WTC11 (cell line): ENCODE results near the gene TMEM192. TPM values are rescaled to one million over a fixed set of nuclear protein-coding genes. Genes with fewer than 3 reads are reported as not detected.
"Not testable (repeated sequence)": the region's sequence is repeated elsewhere in the genome, so short reads cannot be mapped to it uniquely, and the experiment has no call there.

ENCODE experiments used
- ATAC-seq: fragments of 200-7000 bp; cut with Tn5 transposase; 2 replicates; pipeline ENCODE4 v1.10.0; 2021; ENCODE audit warnings: mild to moderate bottlenecking, moderate library complexity
- CTCF ChIA-PET: fragments of 300-600 bp; sonication (Branson Sonifier 250); formaldehyde crosslinking; loops from one replicate; lab custom pipeline; 2021; ENCODE audit warnings: antibody characterized with exemption; lab: Charles Lee
- POLR2A ChIA-PET: fragments of 350-600 bp; sonication (Branson Sonifier 250); formaldehyde crosslinking; loops from one replicate; lab custom pipeline; 2021; ENCODE audit warnings: antibody characterized with exemption; lab: Charles Lee
- DNase-seq: peaks from one replicate; pipeline ENCODE4 v3.0.0; 2021; ENCODE audit warnings: low spot score
- H3K27ac Mint-ChIP-seq: 2 replicates; pipeline ENCODE4 v1.8.0; 2021; ENCODE audit warnings: mixed read lengths
- H3K27me3 Mint-ChIP-seq: 2 replicates; pipeline ENCODE4 v1.8.0; 2021; ENCODE audit warnings: low read depth, mild to moderate bottlenecking, moderate library complexity, mixed read lengths
- H3K36me3 Mint-ChIP-seq: 2 replicates; pipeline ENCODE4 v1.8.0; 2021; ENCODE audit warnings: mixed read lengths
- H3K4me1 Mint-ChIP-seq: 2 replicates; pipeline ENCODE4 v1.8.0; 2022; ENCODE audit warnings: mixed read lengths
- H3K4me3 Mint-ChIP-seq: 2 replicates; pipeline ENCODE4 v1.8.0; 2021; ENCODE audit warnings: mild to moderate bottlenecking, moderate library complexity, mixed read lengths
- H3K9me3 Mint-ChIP-seq: 2 replicates; pipeline ENCODE4 v1.8.0; 2021; ENCODE audit warnings: mixed read lengths
- CREM ChIP-seq: sonication (generic); formaldehyde crosslinking; IDR thresholded peaks from 2 replicates; pipeline ENCODE4 v1.8.1; 2022; ENCODE audit warnings: mild to moderate bottlenecking, missing genetic modification reagents, moderate library complexity
- CTCF ChIP-seq: fragments of 200-600 bp; IDR thresholded peaks from 2 replicates; pipeline ENCODE4 v1.8.0; 2022; ENCODE audit warnings: antibody characterized with exemption
- E2F1 ChIP-seq: sonication (generic); formaldehyde crosslinking; IDR thresholded peaks from 2 replicates; pipeline ENCODE4 v1.8.0; 2022; ENCODE audit warnings: mild to moderate bottlenecking, missing genetic modification reagents
- E2F4 ChIP-seq: sonication (generic); formaldehyde crosslinking; IDR thresholded peaks from 2 replicates; pipeline ENCODE4 v1.8.1; 2022; ENCODE audit warnings: low read depth, mild to moderate bottlenecking, moderate library complexity, missing genetic modification reagents, borderline replicate concordance
- ELF4 ChIP-seq: sonication (generic); formaldehyde crosslinking; IDR thresholded peaks from 2 replicates; pipeline ENCODE4 v1.8.1; 2022; ENCODE audit warnings: low read depth, mild to moderate bottlenecking, moderate library complexity, missing genetic modification reagents
- EMX1 ChIP-seq: fragments of 250-450 bp; sonication (Bioruptor Pico); IDR thresholded peaks from 2 replicates; pipeline ENCODE4 v1.8.0; 2021; ENCODE audit warnings: mild to moderate bottlenecking
- ESRRA ChIP-seq: sonication (generic); formaldehyde crosslinking; IDR thresholded peaks from 2 replicates; pipeline ENCODE4 v1.8.1; 2022; ENCODE audit warnings: mild to moderate bottlenecking, missing genetic modification reagents, borderline replicate concordance
- ETV6 ChIP-seq: sonication (generic); formaldehyde crosslinking; IDR thresholded peaks from 2 replicates; pipeline ENCODE4 v1.8.1; 2022; ENCODE audit warnings: mild to moderate bottlenecking, missing genetic modification reagents
- MXD4 ChIP-seq: fragments of 250-450 bp; sonication (Bioruptor Pico); IDR thresholded peaks from 2 replicates; pipeline ENCODE4 v1.8.0; 2021; ENCODE audit warnings: mild to moderate bottlenecking, moderate library complexity, borderline replicate concordance
- MYBL2 ChIP-seq: sonication (generic); formaldehyde crosslinking; IDR thresholded peaks from 2 replicates; pipeline ENCODE4 v1.8.1; 2023; ENCODE audit warnings: mild to moderate bottlenecking, moderate library complexity, missing genetic modification reagents
- NFE2L1 ChIP-seq: sonication (generic); formaldehyde crosslinking; IDR thresholded peaks from 2 replicates; pipeline ENCODE4 v1.8.1; 2023; ENCODE audit warnings: missing genetic modification reagents
- NFYB ChIP-seq: sonication (generic); formaldehyde crosslinking; conservative IDR thresholded peaks from 2 replicates; pipeline ENCODE4 v1.8.0; 2022; ENCODE audit warnings: low read depth, missing genetic modification reagents
- PREB ChIP-seq: sonication (generic); formaldehyde crosslinking; IDR thresholded peaks from 2 replicates; pipeline ENCODE4 v1.8.1; 2022; ENCODE audit warnings: mild to moderate bottlenecking, missing genetic modification reagents, moderate library complexity, borderline replicate concordance
- RELA ChIP-seq: sonication (generic); formaldehyde crosslinking; IDR thresholded peaks from 2 replicates; pipeline ENCODE4 v1.8.1; 2022; ENCODE audit warnings: missing genetic modification reagents, mild to moderate bottlenecking, borderline replicate concordance
- TCF7 ChIP-seq: sonication (generic); formaldehyde crosslinking; IDR thresholded peaks from 2 replicates; pipeline ENCODE4 v1.8.0; 2022; ENCODE audit warnings: mild to moderate bottlenecking, low read depth, missing genetic modification reagents, moderate library complexity
- TP53 ChIP-seq: sonication (generic); formaldehyde crosslinking; IDR thresholded peaks from 2 replicates; pipeline ENCODE4 v1.8.1; 2023; ENCODE audit warnings: mild to moderate bottlenecking, missing genetic modification reagents
- ZNF232 ChIP-seq: sonication (generic); formaldehyde crosslinking; IDR thresholded peaks from 2 replicates; pipeline ENCODE4 v1.8.0; 2022; ENCODE audit warnings: mild to moderate bottlenecking, missing genetic modification reagents
- ZNF263 ChIP-seq: sonication (generic); formaldehyde crosslinking; IDR thresholded peaks from 2 replicates; pipeline ENCODE4 v1.8.1; 2022; ENCODE audit warnings: low read depth, mild to moderate bottlenecking, moderate library complexity, missing genetic modification reagents
- ZNF396 ChIP-seq: fragments of 250-450 bp; sonication (Bioruptor Pico); IDR thresholded peaks from 2 replicates; pipeline ENCODE4 v1.8.0; 2021; ENCODE audit warnings: mild to moderate bottlenecking, moderate library complexity, borderline replicate concordance
- total RNA-seq: library from RNA; stranded (reverse); gene quantifications from 3 replicates; pipeline ENCODE4 v1.2.3, GENCODE V29; 2021
- TF ChIP-seq, protein P1 (sequence below): fragments of 250-450 bp; sonication (Bioruptor Pico); IDR thresholded peaks from 2 replicates; pipeline ENCODE4 v1.9.0; 2021; ENCODE audit warnings: mild to moderate bottlenecking
- TF ChIP-seq, protein P2 (sequence below): sonication (generic); formaldehyde crosslinking; IDR thresholded peaks from 2 replicates; pipeline ENCODE4 v1.8.1; 2023; ENCODE audit warnings: mild to moderate bottlenecking, missing genetic modification reagents, moderate library complexity
- TF ChIP-seq, protein P3 (sequence below): sonication (generic); formaldehyde crosslinking; IDR thresholded peaks from 2 replicates; pipeline ENCODE4 v1.8.0; 2022; ENCODE audit warnings: mild to moderate bottlenecking, missing genetic modification reagents
- TF ChIP-seq, protein P4 (sequence below): fragments of 250-450 bp; sonication (Bioruptor Pico); conservative IDR thresholded peaks from 2 replicates; pipeline ENCODE4 v1.9.0; 2021; ENCODE audit warnings: mild to moderate bottlenecking

TMEM192 gene
- total RNA-seq, 1 experiment from 2014 or later, result 10.5 TPM

DNA sequence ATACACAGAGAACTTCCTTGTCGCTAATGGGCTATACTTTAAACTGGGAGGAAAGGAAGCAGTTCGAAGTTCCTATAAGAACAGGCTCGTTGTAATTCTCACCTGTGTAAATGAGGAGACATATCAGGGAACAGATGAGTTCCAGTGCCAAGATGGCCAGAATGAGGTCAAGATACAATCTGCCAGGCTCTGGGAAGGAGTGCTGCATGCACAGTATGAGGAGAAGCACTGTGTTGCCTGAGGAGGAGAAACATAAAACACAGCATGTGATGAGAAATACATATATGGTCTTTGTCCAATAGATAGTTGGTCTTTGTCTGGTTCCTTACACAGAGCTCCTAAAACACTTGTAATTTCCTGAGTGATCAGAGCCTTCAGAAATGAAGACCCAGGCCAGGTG is 24.3 kb downstream of the TMEM192 start (continued):
- TF ChIP-seq MXD4 (CRISPR knock-in tag) (no peak), ZNF396 (CRISPR knock-in tag) (no peak), E2F4 (CRISPR knock-in tag) (no peak), RELA (CRISPR knock-in tag) (no peak), ELF4 (CRISPR knock-in tag) (no peak), MYBL2 (CRISPR knock-in tag) (no peak), TP53 (no peak), NFE2L1 (CRISPR knock-in tag) (no peak), ESRRA (CRISPR knock-in tag) (no peak), EMX1 (CRISPR knock-in tag) (no peak), ETV6 (CRISPR knock-in tag) (no peak), ZNF263 (no peak)
- TF ChIP-seq, protein P1, sequence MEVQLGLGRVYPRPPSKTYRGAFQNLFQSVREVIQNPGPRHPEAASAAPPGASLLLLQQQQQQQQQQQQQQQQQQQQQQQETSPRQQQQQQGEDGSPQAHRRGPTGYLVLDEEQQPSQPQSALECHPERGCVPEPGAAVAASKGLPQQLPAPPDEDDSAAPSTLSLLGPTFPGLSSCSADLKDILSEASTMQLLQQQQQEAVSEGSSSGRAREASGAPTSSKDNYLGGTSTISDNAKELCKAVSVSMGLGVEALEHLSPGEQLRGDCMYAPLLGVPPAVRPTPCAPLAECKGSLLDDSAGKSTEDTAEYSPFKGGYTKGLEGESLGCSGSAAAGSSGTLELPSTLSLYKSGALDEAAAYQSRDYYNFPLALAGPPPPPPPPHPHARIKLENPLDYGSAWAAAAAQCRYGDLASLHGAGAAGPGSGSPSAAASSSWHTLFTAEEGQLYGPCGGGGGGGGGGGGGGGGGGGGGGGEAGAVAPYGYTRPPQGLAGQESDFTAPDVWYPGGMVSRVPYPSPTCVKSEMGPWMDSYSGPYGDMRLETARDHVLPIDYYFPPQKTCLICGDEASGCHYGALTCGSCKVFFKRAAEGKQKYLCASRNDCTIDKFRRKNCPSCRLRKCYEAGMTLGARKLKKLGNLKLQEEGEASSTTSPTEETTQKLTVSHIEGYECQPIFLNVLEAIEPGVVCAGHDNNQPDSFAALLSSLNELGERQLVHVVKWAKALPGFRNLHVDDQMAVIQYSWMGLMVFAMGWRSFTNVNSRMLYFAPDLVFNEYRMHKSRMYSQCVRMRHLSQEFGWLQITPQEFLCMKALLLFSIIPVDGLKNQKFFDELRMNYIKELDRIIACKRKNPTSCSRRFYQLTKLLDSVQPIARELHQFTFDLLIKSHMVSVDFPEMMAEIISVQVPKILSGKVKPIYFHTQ (CRISPR knock-in tag), result no peak
- TF ChIP-seq, protein P2, sequence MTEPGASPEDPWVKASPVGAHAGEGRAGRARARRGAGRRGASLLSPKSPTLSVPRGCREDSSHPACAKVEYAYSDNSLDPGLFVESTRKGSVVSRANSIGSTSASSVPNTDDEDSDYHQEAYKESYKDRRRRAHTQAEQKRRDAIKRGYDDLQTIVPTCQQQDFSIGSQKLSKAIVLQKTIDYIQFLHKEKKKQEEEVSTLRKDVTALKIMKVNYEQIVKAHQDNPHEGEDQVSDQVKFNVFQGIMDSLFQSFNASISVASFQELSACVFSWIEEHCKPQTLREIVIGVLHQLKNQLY (CRISPR knock-in tag), result no peak

DNA sequence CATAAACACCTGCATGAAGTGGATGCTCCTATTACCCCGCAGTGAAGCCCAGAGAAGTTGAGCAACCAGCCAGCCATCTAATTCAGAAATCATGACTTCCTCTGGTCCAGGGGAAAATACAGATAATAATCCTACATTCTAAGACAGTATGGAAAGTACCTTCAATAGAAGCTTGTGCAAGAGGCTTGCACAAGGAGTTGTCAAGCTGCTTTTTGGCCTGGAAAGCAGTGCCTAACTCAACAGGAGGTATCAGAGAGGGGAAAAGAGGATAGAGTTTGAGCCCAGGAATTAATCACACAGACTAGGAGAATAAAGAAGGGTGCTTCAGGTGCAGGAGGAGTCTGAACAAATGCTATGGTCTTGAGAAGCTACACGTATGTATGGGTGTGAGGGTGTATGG is 26.7 kb downstream of the TMEM192 start:
- TF ChIP-seq CREM (CRISPR knock-in tag), result no peak
- TF ChIP-seq, protein P3, sequence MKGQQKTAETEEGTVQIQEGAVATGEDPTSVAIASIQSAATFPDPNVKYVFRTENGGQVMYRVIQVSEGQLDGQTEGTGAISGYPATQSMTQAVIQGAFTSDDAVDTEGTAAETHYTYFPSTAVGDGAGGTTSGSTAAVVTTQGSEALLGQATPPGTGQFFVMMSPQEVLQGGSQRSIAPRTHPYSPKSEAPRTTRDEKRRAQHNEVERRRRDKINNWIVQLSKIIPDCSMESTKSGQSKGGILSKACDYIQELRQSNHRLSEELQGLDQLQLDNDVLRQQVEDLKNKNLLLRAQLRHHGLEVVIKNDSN (CRISPR knock-in tag), result no peak
- TF ChIP-seq, protein P4, sequence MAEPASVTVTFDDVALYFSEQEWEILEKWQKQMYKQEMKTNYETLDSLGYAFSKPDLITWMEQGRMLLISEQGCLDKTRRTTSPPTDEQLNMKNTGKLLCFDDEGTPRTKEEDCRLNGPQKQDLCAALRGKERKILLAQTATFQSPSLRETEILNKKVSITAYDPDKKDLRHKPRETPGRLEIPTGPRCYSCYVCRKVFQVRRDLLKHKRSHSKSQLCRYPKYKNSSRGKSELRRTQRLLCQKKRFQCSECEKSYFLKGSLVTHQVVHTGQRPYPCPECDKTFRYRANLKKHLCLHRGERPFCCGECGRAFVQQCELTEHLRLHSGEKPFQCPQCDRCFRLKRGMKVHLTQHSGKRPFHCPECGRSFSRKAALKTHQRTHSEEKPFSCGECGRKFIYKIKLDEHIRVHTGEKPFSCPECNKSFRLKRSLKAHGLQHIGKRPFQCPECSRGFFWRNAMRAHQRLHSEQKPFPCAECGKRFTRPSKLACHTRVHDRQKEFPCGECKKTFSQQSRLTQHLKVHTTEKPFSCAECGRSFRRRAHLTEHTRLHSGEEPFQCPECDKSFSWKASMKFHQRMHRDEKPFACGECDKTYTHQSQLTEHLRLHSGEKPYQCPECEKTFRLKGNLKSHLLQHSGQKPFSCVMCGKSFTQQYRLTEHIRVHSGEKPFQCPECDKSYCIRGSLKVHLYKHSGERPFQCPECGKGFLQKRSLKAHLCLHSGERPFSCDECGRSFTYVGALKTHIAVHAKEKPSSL, result no peak
- TF ChIP-seq E2F1 (CRISPR knock-in tag), result no peak
- TF ChIP-seq TCF7, result no peak
- no peak for TF ChIP-seq ZNF232 (CRISPR knock-in tag)
- no peak for TF ChIP-seq NFYB
- no peak for TF ChIP-seq PREB
- no peak for TF ChIP-seq CTCF
- H3K36me3 Mint-ChIP-seq, result peaks cover 32% of the 10 kb centered on the region
- DNase-seq (no peak), ATAC-seq (no peak)
- H3K27me3 Mint-ChIP-seq, result no peaks in the 10 kb centered on the region
- CTCF ChIA-PET, result no interaction called here
- H3K27ac Mint-ChIP-seq, result no peak overlapping the region
- no peaks in the 10 kb centered on the region for H3K4me1 Mint-ChIP-seq
- no peaks in the 10 kb centered on the region for H3K9me3 Mint-ChIP-seq
- H3K4me3 Mint-ChIP-seq, result no peak overlapping the region
- POLR2A ChIA-PET, result interaction anchor here (0.6 kb wide), 1 partner anchor 104 kb away, joined by 9 read pairs; no protein-coding TSS in a partner anchor

GRCh38 chr4:165084787-165085186 is 27.9 kb downstream of the TMEM192 start:
- CTCF ChIA-PET, H3K27me3 Mint-ChIP-seq, ATAC-seq, H3K4me3 Mint-ChIP-seq, DNase-seq, H3K4me1 Mint-ChIP-seq, H3K9me3 Mint-ChIP-seq, H3K27ac Mint-ChIP-seq: not testable (repeated sequence)
- POLR2A ChIA-PET, result interaction anchor here (0.7 kb wide), 1 partner anchor 8 kb away, joined by 5 read pairs; no protein-coding TSS in a partner anchor
- H3K36me3 Mint-ChIP-seq, result peaks cover 28% of the 10 kb centered on the region
